D341Med (cell line): ENCODE results near the gene PPP1R3G.
"Not testable (repeated sequence)": the region's sequence is repeated elsewhere in the genome, so short reads cannot be mapped to it uniquely, and the experiment has no call there.

Experiments
- DNase-seq: peaks from one replicate; pipeline ENCODE4 v3.0.0; 2012; ENCODE audit warnings: low spot score

Gene PPP1R3G

DNA sequence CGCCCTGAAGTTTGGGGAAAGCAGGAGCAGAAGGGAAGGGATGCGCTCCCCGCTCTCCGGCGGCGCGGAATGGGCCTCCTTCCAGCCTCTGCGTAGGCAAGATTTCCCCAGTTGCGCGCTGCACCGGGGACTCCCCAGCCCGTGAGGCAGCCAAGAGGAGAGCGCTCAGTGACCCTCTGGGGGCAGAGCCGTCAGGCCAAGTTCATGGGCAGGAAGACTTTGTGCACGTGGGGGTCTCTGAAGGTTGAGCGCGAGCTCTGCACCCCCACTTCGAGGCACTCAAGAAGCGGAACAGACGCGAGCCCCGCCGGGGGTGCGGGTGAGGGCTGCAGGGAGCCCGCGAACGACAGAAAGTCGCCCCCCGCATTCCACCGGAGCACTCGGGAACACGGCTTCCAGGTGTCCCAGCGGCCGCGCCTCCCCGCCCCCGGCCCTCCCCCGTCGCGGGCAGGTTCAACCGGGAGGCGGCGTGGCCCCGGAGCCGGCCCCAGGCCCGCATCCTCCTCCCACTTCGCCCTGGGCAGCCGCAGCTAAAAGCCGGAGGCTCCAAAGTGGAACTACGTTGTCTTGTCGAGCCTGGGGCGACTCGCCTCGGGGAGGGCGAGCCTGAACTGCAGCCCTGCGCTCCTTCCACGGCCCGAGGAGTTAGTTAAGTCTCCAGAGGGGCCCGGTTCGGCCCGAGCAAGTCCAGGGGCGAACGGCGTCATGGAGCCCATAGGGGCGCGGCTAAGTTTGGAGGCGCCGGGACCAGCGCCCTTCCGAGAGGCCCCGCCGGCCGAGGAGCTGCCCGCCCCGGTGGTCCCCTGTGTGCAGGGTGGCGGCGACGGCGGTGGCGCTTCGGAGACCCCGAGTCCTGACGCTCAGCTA, at the start of gene PPP1R3G:
PPP1R3G (plus strand) TSS at position 561 of the 867 bp plus-strand sequence; CDS start at position 706, 145 bp downstream.
- peak; percentile 73 for DNase-seq

DNA sequence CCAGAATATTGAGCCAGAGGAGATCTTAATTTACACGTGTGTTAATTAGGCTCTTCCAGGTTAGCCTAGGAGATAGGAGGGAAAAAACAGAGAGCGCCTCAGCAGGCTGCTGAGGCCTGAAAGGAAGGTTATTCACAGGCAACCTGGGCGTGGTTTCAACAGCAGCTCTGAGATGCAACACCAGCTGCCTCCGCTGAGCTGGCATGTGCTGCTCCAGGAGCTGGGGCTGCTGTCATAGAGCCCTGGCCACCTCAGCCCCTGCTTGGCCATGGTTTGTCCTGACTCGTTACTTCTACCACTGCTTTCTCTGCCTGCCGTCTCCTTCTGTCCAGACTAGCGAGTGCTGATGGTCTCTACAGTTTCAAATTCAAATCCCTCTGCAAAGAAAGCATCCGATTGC, 48.9 kb upstream of the PPP1R3G start:
- no peak for DNase-seq

DNA sequence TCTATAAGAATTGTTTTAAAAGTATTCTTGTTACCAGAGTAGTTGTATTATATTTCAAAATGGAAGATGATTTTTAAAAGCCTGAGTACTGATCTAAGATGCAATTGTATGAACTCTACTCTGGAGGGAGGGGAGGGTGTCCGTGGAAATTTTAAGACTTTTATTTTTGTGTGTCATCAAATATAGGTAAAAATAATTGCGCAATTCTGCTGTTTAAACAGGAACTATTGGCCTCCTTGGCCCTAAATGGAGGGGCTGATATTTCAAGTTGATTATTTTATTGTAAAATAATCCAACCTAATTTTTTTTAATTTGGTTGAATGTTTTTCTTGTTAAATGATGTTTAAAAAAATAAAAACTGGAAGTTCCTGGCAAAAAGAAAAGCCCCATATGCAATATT, 43.2 kb upstream of the PPP1R3G start:
- no peak for DNase-seq

DNA sequence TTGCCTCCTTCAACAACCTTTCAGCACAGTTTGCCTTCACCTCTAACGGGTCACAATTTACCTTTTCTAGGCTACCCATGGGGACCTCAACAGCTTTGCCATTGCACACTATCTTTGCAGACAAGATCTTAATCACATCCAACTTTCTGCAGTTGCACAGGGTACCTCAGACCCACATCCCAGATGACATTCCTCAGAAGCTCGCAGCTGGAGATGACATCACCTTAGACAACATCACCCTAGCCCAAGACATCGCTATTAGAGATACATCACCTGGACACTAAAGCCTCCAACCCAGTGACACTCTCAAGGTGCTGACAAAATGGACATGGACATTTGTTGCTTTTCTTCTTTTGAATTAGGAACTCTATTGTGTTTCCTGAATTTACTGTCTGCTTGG, 42.7 kb upstream of the PPP1R3G start:
- no peak for DNase-seq

DNA sequence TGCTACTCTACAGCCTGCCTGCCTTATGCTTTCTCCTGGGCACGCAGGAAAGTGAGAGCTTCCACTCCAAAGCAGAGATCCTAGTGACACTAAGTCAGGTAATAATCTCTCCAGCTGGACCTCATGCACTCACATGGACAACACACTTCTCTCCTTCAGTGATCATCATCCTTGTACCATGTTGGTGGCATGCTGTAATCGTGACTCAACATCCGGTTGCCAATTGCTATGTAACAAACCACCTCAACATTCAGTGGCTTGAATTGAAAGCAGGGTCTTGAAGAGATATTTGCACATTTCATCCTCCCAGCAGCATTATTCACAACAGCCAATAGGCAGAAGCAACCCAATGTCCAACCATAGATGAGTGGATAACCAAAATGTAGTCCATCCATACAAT, 40.3 kb upstream of the PPP1R3G start:
- no peak for DNase-seq

DNA sequence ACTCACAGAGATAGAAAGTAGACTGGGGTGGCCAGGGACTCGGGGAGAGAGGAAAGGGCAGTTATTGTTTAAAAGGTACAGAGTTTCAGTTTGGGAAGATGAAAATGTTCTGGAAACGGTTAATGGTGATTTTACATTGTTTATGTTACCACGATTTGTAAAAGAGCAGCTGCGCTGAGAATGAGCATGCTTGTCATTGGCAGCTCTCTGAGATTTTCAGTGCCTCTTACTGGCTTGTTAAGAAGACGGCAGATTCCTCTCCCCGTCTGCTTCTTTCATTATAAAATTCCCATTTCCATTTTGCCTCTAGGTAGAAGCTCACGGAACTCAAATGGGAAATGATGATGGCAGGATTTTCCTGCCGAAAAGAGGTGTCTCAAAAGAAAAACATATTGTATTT, 39.7 kb upstream of the PPP1R3G start:
- no peak for DNase-seq

DNA sequence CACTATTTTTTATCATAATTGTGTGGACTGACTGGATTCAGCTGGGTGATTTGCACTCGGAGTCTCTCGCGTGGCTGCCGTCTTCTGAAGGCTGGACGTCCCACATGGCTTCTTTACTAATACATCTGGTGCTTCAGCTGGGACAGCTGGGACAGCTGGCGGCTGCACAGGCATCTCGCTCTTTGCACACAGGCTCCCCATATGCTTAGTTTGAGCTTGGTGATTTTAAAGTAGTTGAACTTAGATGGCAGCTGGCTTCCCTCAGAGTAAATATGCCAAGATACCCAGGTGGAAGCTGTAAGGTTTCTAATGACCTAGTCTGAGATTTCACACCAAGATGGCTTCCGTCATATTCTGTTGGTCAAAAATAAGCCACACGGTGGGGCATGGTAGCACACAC, 38.7 kb upstream of the PPP1R3G start:
- no peak for DNase-seq

DNA sequence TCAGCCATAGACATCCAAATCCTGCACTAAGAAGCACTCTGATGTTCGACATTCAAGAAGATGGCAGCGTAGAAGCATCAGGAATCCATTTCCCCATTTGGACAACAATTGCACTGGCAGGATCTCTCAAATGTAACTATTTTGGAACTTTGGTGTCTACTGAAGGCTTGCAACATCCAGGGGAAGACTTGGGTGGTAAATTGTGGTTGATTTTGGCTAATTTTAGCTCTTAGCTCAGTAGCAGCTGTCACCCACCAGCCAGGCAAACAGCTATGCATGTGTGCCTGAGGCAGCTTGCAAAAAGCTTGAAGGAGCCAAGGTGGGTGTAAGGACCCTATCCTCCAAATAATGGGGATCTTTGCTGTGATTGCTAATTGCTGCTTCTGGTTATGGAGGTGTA, 35.1 kb upstream of the PPP1R3G start:
- DNase-seq: no peak

DNA sequence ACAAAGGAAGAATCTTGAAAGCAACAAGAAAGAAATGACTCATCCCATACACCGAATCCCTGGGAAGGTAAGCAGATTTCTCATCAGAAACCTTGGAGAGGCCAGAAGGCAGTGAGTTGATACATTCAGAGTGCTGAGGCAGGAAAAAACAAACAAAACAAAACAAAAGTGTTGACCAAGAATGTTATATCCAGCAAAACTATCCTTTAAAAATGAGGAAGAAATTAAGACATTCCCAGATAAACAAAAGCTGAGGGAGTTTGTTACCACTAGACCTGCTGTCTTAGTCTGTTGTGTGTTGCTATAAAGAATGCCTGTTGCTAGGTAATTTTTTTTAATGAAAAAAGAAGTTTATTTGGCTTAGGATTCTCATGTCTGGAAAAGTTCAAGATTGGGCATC, 33.7 kb upstream of the PPP1R3G start:
- DNase-seq: no peak

DNA sequence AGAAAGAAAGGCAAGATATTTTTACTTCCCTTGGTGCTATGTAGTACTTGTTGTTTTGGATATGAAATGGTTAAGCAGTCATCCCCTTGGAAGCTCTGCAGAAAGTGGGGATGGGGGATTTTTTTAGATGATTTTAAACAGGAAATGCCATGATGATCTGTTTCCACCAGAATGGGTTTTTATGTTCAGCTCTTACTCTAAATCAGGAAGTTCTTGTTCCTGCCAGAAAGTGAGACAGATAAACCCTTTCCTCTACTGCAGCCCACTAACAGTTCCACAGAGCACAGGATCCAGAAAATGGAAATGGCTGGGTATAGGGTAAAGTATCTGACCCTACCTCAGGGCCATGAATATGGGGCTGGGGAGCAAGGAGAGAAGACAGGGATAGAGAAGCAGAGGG, 32.1 kb upstream of the PPP1R3G start:
- no peak for DNase-seq

DNA sequence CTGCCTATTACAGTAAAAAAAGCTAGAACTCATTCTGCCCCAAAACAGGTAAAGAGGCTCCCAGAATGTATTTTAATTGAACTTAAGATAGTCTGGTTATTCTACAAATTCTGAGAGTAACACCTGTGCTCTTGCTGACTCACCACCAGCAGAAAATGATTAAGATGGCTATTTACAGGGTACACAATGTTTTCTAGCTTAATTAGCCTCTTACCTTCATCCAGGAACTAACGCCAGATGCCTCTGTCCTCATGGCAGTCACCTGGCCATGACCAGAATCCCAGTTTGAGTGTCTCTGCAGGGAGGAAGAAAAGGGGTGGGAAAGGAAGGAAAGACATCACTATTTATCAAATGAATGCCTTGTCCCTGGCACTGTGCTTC, 31.3 kb upstream of the PPP1R3G start:
- no peak for DNase-seq

DNA sequence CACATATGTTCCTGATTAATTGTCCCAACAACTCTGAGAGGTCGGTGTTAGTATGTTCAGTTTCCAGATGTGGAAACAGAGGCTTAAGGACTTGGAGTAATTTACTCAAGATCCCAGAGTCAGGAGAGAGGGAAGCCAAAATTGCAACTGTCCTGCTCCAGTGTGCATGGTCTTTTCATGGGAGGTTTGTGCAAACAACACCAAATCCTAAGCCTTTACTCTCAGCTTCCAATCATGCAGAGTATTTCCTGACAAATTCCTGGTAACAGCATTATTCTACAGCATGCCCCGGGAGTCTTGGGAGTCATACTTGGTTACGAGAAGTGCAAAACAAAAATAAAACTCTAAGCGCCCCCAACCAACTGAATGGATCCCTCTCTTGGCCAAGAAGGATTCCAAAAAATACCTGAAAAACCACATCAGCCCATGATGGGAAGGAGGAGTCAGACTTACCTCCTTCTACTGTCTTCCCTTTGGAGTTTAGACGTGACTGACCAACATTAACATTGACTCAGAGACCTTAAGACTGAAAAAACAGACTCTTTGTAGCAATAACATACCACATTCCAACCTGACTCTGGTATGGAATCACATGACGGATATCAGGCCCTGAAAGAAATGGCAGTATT, 30.8 kb upstream of the PPP1R3G start:
- DNase-seq: no peak

DNA sequence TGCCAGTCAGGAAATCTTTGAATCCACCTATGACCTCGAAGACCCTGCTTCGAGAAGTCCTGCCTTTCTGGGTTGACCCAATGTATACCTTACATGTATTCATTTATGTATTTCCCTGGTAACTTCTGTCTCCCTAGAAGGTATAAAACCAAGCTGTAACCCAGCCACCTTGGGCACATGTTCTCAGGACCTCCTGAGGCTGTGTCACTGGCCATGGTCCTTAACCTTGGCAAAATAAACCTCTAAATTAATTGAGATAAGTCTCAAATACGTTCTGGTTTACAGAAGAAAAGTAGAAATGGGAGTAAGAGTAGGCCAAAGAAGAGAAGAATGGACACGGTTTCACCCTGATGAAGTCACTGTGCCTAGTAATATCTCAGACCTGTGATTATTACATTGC, 30.0 kb upstream of the PPP1R3G start:
- no peak for DNase-seq

DNA sequence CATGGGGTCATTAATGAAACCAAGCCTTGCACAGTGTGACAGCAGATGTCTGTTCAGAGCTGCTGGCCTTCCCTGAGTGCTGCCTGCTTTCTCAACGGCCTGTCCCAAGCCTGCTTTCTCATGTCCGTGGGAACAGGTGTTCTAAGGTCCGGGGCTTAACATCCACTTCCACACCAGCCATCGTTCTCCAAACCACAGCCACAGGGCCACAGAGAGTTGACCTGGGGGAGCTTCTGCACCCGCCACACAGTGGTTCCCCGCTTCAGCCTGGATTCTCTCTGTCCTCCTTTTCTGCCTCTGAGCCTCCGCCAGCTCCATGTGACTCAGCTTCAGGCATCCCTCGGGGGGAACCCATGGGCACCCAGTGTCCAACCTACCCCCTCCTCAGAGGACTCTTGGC, 26.9 kb upstream of the PPP1R3G start:
- no peak for DNase-seq

DNA sequence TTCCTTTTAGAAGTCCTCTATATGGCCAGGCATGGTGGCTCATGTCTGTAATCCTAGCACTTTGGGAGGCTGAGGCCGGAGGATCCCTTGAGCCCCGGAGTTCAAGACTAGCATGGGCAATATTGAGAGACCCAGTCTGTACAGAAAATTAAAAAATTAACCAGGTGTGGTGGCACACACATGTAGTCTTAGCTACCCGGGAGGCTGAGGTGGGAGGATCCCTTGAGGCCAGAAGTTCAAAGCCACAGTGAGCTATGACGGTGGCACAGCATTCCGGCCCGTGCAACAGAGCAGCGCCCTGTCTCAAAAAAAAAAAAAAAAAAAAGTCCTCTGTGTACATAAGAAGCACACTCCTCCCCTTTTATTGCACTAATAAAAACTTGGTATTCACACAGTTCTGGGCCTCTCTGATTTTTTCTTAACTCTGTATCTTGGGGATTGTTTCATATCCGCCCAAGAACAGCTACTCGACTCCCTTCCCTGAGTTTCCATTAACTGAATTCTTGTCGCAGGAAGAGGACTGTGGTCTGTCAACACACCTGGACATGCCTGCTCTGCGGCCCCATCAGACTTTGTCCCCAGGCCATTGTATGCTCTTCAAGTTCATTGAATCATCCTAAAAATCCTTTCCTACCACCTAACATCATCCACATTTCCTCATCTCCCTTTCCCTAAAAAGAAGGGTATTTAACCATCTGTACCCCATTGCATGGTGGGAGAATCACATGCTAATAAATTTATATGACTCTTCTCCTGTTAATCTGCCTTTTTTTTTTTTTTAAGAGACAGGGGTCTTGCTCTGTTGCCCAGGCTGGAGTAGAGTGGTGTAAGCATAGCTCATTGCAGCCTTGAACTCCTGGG, 25.9 kb upstream of the PPP1R3G start:
- DNase-seq: no peak

DNA sequence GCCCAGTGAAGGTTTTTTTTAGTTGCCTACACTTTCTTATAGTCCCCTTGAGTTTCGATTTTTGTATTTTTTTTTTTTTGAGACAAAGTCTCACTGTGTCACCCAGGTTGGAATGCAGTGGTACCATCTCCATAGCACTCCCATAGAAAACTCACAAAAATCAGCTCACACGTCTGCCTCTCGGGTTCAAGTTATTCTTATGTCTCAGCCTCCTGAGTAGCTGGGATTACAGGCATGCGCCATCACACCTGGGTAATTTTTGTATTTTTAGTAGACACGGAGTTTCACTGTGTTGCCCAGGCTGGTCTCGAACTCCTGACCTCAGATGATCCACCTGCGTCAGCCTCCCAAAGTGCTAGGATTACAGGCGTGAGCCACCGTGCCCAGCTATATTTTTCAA, 24.7 kb upstream of the PPP1R3G start:
- not testable (repeated sequence) for DNase-seq

DNA sequence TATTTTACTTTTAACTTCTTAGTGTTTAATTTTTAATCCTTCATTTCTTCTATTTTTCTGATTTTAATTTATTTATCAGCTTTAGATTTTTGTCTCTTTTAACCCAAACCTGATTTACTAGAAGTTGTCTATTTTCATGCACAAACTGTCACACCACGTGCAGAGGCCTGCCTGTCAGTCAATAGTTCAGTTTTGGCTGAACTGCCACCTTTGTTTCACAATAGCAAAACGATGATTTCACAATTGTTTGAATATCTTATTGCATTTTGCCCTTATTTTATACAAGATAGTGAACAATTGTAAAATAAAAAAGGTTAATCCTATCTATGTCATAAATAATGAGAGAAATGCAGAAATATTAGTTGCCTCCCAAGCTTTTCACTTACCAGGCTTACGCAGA, 24.0 kb upstream of the PPP1R3G start:
- no peak for DNase-seq

DNA sequence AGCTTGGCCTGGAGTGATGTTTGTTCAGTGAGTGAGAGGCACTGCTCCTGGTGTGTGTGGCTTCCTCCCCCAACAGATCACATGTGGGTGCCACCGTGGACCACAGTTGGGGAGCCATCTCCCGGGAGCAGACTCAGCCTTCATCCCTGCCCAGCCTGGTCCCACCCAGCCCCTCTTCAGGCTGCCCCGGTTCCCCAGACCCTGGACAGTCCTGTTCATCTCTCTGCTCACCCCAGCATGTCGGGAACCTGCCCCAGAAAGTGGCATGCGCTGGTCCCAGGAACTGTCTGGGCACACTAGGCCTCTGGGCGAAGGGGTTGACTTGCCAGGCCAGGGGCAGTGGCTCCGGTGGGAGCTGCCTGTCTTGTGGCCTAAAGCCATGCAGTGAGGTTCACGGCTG, 21.5 kb upstream of the PPP1R3G start:
- DNase-seq: no peak

DNA sequence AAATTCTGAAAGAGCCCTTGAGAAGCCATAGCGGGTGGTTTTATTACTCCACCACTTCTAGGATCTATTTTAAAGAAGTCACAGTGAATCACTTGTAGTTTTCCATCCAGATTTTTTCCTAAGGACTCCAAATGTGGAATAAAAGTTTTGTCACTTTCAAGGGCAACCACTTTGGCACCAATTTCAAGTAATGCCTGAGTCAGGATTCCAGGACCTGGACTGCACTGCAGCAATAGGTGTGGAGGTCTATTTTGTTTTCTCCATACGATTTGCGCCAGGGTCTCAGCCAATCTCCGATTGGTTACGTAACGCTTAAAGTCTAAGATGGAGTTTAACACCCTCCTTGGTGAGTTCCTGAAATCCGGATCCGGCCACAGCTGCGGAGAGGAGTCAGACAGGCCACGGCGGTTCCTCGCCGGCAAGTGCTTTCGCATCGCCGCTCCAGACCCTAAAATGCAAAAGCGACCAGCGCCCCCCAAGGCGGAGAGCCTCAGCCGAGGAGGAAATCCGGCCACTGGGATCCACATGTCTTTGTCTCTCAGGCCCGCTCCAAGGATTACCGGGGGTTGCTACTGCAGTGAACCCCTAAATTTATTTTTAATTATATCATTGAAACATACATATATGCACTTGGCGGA, 18.6 kb upstream of the PPP1R3G start:
- DNase-seq: no peak

DNA sequence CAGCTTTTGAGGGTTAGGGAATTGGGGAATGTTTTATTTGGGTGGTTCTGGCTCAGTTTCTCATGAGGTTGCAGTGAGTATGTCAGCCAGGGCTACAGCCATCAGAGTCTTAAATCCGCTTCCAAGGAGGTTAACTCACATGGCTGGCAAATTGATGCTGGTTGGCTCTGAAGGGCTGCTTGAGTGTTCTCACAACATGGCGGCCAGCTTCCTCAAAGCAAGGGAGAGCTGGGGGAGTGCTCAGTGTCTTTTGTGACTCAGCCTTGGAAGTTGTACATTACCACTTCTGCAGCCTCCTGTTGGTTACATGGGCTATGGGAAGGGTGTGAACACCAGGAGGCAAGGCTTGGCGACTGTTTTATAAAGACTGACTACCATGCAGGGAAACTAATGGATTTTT, 17.8 kb upstream of the PPP1R3G start:
- DNase-seq: no peak

DNA sequence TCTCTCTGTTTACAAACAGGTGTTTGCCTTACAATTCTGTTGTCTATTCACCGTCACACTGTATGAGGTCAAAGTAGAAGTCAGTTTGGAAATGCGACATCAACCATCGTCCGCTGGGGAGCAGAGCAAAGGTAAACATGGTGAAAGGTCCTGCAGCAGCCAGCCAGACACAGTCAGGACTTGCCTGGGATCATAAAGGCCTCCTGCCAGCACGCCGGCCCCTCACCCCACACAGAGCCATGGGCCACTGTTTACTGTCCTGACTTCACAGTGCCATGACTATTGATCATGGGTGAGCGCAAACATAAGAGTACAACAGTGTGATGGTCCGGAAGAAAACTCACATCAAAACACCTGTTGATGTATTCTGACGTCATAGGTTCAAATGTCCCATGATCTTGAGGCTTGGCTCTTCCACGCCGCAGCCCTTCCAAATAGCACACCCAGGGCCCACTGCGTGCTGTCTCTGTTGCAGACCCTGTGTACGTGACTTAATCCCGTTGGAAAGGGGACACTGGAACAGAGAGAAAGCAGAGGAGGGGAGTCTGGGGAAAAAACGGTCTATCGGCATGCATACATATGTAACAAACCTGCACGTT, 16.9 kb upstream of the PPP1R3G start:
- no peak for DNase-seq

DNA sequence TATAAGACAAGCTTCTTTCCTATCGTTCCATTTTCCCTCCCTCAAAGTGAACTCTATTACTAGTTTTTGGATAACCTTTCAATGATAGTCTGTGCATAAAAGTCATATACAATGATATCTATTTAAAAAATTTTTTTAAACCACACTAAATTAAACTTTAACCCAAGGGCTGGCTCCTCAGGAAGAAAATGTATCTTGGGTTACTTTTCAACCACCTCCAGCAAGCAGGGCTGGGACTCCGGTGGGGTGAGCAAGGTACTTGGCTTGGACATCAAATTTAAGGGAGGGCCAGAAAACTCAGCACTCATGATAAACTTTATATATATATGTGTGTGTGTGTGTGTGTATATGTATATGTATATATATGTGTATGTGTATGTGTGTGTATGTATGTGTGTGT, 13.9 kb upstream of the PPP1R3G start:
- no peak for DNase-seq
